Islet precursor cell (in vitro differentiated cells): ENCODE data around the gene COL23A1.
A peak's percentile ranks its signal among the peaks of the same experiment; 100 is the strongest.
"Not testable (repeated sequence)": the region's sequence is repeated elsewhere in the genome, so short reads cannot be mapped to it uniquely, and the experiment has no call there.

Experiments
- DNase-seq: peaks from one replicate; pipeline ENCODE4 v3.0.0-alpha.2; 2018

Gene COL23A1

DNA sequence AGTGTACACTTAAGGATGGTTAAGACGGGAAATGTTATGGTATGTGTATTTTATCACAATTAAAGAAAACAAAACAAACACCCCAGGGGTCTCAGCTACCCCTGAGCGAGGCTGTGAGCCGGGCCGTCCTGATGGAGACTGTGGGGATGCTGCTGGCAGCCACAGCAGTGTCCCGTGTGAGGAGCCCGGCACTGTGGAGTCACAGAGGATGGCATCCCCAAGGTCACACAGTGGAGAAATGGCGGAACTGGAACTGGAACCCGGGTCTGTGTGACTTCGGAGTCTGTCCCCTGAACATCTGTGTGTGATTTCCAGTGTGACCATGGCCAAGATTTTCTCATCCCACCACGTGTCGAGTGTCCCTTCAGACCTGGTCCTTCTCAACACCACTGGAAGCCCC, 276.9 kb downstream of the COL23A1 start:
- DNase-seq, result no peak

DNA sequence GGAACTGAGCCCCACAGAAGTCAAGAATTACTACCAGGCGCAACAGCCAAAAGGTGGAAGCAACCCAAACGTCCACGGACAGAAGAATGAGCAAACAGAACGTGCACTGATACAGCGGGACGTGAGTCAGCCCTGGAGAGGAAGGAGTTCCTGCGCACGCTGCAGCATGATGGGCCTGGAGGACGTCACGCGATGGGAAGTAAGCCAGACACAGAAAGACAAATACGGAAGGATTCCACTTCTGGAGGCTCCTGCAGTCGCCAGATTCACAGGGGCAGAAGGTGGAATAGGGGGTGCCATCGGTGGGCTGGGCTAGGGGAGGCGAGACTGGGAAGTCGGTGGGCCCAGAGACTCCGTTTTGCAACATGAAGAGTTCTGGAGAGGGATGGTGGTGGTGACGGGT, 277.3 kb downstream of the COL23A1 start:
- DNase-seq, result no peak

DNA sequence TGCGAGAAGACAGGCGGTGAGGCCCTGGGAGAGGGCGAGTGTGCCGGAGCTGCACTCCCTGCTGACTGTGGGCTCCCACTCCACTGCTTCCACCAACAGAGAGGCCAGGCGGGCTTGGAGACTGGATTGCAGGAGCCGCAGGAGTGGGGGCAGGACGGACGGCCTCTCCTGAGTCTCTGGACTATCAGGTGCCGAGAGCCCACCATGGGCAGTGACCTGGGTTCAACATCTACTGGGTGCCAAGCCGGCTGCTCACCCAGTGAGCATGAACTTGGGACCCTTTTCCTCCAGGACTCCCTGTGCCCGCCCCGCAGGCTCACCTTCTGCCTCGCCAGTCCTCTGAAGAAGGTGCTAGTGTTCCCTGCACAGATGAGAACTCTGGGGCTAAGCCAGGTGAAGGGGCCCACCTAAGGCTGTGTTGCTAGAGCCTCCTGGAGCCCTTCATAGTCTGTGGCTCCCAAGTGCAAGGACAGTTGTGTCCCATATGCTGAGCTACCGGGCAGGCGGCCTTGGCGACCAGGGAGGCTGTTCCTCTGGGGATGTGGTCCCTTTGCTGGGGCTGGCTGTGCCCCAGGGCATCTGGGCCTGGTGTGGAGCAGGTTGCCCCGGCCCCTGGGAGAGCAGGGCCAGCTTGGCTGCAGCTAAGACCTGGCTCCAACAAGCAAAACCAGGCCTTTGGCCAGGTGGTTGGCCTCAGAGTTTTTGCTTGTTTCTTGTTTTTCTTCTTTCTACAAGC, 279.9 kb downstream of the COL23A1 start:
- DNase-seq, result no peak

DNA sequence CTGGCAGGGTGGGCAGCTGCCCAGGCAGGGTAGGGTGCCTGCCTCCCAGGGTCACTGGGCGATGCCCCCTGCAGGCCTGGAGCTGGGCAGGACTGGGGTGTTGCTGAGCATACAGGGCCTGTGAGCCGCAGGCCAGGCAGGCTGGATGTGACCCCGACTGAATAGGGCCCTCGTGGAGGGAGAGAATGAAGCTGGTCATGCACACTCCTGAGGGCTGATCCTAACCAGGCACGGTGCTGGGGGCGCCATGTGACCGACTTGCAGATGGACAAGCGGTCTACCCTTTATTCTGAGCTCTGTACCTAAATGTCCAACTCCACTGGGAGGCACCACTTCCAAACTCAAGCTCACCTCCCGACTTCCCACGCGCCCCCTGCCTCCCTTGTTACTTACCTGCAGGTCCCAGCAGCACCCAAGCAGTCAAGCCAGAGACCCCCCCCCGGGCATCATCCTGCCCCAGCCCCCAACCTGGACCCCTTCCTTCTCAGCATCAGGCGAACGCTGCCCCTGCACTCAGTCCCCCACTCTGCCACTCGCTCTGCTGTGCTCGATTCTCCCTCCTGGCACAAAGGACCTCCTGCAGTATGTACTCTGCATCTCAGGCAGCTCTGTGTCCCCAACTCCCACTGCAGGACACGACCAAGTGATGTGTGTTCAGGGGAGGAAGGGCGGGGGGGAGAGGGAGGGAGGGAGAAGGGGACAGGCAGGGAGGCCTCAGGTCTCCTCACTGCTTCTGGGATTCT, 280.8 kb downstream of the COL23A1 start:
- peak; percentile 48 for DNase-seq

DNA sequence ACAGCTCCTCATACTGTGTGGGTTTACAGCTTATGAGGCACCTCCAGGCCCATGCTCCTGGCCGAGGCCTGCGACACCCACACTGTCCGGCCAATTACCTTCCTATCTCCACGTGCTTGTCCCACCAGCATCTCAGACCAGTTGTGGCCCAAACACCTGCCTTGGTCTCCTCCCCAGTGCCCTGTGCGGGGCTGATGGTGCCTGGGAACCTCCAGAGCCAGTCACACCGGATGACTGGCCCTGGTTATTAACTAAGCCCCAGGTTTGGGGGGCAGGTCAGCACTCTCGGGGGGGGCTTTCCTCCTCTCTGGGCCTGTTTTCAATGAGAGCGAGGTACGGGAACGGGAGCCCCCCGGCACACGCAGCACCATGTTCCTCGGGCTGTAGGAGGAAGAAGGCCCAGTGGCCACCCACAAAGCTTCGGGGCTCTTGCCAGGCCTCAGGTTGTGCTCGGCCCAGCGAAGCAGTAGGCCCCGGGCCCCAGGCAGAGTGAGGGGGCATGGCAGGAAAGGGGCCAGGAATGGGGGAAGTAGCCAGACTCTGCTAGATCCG, 281.6 kb downstream of the COL23A1 start:
- peak; percentile 46 for DNase-seq

DNA sequence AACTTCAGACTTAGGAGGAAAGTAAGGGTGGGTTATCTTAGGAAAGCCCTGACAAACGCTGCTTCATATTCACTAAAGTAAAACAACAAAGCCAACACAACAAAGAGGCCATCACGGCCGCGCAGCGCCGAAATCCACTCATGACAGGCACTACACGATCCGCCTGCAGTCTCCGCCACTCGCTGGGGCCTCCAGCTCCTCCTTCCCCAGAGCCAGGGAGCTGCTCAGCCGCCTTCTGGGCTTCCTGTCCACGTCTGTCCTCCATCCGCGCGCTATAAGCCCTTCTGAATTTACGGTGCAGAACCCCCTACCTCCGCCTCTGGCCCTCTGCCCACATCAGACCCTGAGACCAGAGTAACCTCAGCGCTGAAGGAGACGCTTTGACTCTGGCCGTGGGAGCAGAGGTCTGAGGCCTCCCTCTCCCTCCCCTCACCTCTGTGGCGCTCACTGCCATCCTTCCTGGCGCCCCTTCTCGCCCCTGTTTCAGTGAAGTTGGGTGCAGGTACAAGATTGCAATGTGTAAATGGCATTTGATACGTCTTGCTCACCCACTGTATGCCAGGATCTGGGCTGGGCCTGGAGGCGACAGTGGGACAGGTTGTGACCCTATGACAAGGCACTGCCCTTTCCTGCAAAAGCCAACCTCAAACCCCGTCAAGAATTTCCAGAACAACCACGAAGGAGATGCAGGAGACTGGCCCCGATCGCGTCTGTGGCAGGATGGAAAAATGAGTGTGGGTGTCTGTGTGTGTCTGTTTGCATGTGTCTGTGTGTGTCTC, 282.7 kb downstream of the COL23A1 start:
- peak; percentile 48 for DNase-seq

DNA sequence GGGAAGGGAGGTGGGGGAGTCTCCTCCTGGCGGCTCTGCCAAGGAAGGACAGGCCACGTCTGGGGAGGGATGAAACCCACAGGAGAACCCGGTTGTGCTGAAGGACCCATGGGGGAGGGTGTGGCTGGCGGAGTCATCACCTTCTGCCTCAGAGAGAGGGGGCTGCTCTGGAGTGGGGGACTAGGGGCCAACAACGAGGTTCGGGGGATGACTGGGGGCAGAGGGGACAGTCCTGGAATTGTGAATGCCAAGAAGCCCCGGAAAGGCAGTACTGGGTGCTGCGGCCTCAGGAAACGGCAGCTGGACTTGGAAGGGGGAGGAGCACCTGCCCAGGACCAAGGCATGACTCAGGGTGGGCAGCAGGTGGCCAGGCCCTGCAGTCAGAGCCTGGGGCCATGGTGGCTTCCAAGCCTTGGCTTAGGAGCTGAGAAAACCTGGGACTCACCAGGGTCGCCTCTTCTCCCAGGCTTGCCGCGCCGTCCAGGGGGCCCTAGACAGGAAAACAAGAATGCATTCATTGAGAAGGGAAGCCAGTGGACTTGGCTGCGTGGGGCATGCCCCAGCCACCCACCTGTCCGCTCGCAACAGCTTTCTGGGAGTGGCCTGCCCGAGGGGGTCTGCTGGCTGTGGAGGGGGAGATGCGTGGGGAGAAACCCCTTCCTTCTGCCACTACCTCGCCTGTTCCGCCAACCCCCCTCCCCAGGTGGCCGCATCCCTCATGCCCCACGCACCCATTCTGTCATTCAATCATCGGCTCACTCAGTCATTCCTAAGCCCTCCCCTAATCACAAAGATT, 283.6 kb downstream of the COL23A1 start:
- DNase-seq, result peak; percentile 50

DNA sequence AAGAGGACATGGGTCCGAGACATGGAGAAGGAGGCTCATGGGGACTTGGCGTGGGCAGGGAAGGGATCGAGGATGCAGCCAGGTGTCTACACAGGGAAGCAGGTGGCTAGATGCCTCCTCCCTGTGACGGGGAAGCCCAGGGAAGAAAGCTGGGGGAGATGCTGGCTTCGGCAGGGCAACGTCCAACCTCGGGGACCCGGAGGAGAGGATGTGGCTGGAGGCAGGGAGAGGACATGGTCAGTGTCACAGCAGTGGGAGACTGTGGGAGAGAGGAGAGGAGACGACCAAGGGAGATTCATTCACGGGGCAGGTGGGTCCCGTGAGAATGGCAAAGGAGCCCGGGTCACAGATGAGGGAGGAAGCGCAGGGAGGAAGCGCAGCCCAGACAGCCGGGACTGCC, 284.4 kb downstream of the COL23A1 start:
- DNase-seq, result peak; percentile 27

DNA sequence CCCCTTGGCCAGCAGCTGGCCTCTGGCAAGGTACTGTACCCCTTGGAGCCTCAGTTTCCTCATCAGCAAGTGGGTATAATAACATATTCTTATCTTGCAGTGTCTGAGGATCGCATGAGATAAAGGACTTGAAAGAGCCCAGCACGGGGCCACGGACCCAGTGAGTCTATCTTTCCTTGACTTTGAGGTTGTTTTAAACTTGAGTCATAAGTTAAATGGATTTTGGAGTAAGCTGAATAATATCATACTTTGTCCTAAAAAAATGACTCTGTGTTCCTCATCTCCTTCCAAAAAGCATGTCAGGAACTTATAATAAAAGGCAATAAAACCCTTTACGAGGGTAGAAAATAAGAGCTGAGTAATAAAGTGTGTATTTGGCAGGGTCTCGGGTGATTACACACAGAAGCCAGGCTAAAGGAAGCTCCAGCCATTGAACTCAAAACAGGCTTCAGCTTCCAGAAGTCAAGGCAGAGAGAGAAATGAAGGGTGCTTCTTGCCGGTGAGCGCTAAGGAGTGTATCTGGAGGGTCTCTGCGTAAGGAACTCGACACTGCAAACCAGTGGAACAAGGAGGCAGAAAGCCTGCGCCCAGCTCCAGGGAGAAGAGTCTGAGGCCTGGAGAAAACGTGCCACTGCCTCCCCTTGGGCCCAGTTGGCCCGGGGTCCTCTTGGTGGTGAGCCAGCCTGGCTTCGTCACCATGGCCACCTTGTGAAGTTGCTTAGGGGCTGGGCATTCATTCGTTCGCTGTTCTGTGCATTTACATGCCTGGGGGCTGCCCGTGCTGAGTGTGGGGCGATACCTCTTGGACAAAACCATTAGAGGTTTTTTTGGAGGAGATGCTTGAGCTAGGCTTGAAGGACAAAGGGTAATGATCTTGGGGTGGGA, 285.2 kb downstream of the COL23A1 start:
- peak; percentile 32 for DNase-seq

DNA sequence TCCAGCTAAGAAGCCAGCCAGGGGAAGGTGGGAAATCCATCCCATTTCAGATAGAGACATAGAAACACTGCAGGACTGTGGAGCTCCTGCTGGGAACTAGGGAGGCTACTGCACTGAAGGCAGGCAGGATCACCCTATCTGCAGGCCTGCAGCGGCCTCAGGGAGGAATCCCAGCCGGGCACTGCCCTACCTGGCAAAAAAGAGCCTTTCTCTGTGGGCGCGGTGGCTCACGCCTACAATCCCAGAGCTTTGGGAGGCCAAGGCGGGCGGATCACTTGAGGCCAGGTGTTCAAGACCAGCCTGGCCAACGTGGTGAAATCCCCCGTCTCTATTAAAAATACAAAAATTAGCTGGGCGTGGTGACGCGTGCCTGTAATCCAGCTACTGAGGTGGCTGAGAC, 286.2 kb downstream of the COL23A1 start:
- peak; percentile 32 for DNase-seq

DNA sequence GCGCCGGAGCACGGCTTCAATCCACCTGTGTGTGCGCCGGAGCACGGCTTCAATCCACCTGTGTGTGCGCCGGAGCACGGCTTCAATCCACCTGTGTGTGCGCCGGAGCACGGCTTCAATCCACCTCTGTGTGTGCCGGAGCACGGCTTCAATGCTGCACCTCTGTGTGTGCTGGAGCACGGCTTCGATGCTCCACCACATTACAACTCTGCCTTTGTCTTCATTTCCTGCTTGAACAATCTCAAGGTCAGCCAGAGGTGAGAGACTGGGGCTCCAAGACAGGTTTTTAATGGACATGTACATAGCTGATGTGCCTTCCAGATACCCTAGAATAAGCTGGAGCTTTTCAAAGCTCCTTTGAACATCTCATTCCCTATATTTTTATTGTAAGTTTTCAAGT, 287.9 kb downstream of the COL23A1 start:
- not testable (repeated sequence) for DNase-seq

DNA sequence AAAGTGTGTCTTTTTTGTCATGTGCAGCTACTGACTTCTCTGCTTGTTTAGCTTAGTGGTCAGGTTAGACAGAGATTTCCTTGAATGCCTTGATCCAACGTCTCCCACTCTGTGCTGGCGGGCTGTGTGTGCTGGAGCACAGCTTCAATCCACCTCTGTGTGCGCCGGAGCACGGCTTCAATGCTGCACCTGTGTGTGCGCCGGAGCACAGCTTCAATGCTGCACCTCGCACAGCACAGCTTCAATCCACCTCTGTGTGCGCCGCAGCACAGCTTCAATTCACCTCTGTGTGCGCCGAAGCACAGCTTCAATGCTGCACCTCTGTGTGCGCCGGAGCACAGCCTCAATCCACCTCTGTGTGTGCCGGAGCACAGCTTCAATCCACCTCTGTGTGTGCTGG, 288.6 kb downstream of the COL23A1 start:
- no peak for DNase-seq

DNA sequence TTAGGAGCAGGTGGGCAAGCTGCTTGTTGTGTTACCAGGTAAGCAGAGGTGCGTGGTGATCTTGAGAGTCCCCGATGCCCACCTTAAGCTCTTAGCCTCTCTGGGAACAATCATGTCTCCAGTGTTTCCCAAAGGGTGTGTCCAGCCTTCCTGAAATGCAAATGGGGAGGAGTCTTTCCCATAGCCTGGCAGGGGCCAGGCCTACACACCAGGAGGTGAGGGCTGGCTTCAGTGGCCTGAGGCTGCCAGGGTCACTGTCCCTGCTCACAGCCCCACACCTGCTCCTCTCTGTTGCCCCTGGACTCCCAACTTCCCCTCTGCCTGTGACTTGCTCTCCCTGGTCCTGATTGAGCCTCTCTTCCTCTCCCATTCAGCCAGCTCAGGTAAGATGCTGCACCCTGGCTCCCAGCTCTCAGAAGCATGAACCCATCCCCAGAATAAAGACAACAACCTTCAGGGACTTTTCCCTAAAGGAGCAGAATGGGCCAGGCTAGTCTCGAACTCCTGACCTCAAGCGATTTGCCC, 291.8 kb downstream of the COL23A1 start:
- peak; percentile 46 for DNase-seq

DNA sequence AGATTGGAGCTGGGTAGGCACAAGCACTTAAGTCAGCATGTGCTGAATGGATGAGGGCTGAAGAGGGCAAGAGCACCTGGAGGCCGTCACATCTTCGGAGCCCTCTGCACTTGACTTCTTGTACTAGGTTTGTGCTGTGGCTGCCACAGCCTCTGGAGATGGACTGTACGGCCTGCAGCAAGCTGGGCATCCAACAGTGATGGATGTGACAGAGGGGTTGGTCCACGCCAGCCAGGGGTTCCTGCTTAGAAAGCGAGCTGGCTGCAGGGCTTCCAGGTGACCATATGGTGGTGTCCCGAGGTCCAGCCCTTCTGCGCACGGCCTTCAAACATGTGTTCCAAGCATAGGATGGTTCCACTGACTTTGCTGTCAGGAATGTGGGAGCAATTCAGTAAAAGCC, 292.4 kb downstream of the COL23A1 start:
- peak; percentile 43 for DNase-seq

DNA sequence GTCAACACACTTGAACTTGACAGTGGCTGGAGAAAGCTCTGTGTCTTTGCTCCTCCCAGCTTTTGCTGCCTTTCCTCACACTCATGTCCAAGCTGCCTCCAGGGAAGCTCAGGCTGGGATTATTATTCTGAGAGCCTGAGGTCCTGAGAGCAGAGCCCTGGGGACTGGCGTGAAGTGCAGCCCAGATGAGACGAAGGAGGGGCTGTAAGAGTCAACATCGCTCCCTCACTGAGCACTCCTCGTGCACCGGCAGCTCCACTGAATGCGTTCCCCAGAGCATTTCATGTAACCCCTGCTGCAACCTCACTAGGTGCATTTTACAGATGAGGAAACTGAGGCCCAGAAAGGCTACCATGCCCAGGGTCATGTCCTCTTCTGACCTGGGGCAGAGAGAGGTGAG, 294.1 kb downstream of the COL23A1 start:
- peak; percentile 30 for DNase-seq

DNA sequence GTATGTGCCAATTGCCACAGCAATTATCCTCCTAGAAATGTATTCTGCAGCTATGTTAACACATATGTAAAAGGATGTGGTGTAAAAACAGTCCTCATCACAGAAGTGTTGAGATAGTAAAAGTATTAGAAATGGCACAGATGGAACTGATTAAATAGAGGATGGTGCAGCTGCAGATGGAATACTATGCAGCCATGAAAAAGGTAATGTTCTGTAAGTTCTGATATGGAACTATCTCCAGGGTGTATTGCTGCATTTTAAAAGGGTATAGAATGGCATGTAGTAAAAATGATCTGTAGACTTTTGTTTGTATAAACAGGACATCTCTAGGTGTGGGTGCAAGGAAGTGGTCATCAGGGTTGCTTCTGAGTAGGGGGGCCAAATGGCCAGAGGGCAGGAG, 294.6 kb downstream of the COL23A1 start:
- no peak for DNase-seq

DNA sequence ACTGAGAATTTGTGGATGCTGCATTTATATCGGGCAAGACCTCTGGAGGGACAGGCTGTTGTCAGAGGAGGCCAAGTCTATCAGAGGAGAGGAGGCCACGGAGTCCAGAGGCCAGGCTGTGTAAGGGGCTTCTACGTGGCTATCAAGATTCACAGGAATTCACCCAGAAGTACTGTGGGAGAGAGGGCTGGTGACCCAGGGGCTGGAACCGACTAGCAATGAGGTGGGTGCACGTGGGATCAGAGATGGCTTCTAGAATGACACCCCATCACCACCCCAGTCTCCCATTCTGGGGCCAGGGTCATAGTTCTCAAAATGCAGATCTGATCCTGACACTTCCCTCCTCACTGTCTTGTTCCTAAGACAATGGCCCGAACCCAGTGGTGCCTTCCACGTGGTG, 296.4 kb downstream of the COL23A1 start:
- peak; percentile 43 for DNase-seq

DNA sequence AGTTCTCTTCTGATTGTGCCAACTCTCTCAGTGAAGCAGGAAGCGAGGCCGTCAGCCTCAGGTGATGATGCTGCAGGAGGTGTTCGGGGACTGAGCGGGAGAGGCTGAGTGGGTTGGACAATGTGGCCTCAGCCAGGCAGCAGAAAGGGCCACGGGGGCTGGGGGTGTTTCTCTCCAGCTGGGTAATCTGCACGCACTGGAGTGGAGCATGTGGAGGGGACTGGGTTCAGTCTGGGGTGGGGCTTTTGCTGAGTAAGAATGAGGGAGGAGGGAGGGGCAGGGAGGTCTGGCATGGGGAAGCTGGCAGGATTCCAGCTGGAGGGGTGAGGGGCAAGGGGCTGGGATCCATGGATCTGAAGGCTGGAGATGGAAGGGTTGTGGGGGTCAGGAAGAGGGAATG, 296.8 kb downstream of the COL23A1 start:
- DNase-seq, result peak; percentile 53

DNA sequence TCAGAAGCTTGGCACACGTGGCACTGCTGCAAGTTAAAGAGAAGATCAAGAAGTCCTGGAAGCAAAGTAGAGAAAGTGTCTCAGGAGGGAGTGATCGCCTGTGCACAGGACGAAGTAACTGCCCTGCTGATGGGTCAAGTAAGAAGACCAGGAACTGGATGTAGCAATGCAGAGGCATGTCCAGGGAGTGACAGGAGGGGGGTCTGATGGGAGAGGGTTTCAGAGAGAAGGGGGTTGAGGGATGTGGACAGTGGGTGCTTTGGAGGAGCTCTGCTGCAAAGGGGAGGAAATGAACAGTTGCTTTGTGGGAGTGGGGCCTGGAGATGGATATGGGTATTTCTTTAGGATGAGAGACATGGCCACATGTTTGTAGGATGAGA, 297.4 kb downstream of the COL23A1 start:
- DNase-seq, result no peak

DNA sequence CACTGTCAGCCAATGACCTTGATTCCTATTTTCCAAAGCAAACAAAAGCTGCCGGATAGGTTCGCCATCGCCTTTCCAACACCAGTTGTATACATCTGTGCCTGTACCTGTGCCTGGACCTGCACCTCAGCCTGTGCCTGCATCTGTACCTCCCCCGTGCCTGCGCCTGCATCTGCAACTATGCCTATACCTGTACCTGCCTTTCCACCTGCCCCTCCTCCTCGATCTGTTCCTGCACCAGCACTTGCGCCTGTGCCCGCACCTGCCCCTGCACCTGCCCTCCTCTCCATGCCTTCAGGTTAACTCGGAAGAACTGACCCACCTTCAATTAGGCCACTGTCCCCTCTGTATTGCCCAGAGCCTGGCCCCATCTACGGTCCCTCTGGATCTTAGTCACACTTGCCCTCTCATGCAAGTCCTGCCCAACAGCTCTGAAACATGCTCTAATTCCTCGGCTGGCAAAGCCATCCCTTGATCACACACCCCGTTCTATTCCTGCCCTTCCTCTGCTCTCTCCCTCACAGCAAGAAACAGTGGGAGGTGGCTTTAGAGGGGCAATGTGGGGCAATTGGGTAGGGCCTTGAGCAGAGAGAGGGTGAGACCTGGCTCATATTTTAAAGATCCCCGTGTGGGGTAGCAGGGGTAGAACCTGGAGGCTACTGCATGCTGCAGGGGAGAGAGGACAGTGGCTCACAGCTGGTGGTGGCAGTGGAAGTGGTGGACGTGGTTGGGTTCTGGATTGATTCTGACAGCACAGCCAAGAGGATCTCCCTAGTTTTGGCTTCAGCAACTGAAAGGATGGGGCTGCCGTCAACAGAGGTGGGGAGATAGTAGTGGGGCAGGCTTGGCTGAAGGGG, 298.0 kb downstream of the COL23A1 start:
- DNase-seq, result peak; percentile 42
